ENCODE results near the gene ZNF280A. TPM values are rescaled to one million over a fixed set of nuclear protein-coding genes. Genes with fewer than 3 reads are reported as not detected.

Gene ZNF280A
- total and polyA plus RNA-seq, 2 of the 8 experiments (the other 6 are each of a cell fraction or from before 2014, with no cell fraction given) = 0.09 to 0.61 TPM

GRCh38 chr22:22528780-22529179, 8.7 kb upstream of the ZNF280A start (continued):
- TF ChIP-seq ASH2L (IDR thresholded peaks at IDR 0.05; ENCODE audit: low read length) (no peak), RXRA (IDR thresholded peaks at IDR 0.05; ENCODE audit: insufficient read depth, low read depth, low read length) (no peak), PHF8 (conservative IDR thresholded peaks at IDR 0.05; ENCODE audit: low read depth, low read length) (no peak), RBBP5 (IDR thresholded peaks at IDR 0.05; ENCODE audit: borderline replicate concordance, low read depth, low read length) (no peak)

All from H1 (cell line).